Parathyroid adenoma (tissue), 2 donors: ENCODE results near the gene EDNRA.

Experiments
- H2AFZ ChIP-seq: fragments of 300-600 bp; sonication (generic); one replicate; pipeline ENCODE4 v1.7.0; 2017; ENCODE audit warnings: antibody characterized with exemption, mild to moderate bottlenecking
- H3K27ac ChIP-seq: fragments of 300-600 bp; sonication (generic); one replicate; pipeline ENCODE4 v1.7.0; 2017
- H3K27me3 ChIP-seq: fragments of 300-600 bp; sonication (generic); one replicate; pipeline ENCODE4 v1.7.0; 2017; ENCODE audit warnings: low read length; ENCODE audit not compliant: control insufficient read depth, insufficient read depth
- H3K36me3 ChIP-seq: fragments of 300-600 bp; sonication (generic); one replicate; pipeline ENCODE4 v1.7.0; 2017; ENCODE audit warnings: low read length; ENCODE audit not compliant: control insufficient read depth, insufficient read depth
- H3K4me1 ChIP-seq: fragments of 300-600 bp; sonication (generic); one replicate; pipeline ENCODE4 v1.7.0; 2017; ENCODE audit warnings: control low read depth
- H3K4me2 ChIP-seq: fragments of 300-600 bp; sonication (generic); one replicate; pipeline ENCODE4 v1.7.0; 2017; ENCODE audit warnings: low read length
- H3K4me3 ChIP-seq: fragments of 300-600 bp; sonication (generic); one replicate; pipeline ENCODE4 v1.7.0; 2017; ENCODE audit warnings: low read depth, low read length
- H3K79me2 ChIP-seq: fragments of 300-600 bp; sonication (generic); one replicate; pipeline ENCODE4 v1.7.0; 2017; ENCODE audit warnings: control low read depth
- H3K9ac ChIP-seq: fragments of 300-600 bp; sonication (generic); one replicate; pipeline ENCODE4 v1.7.0; 2017; ENCODE audit warnings: mild to moderate bottlenecking
- H3K9me3 ChIP-seq: fragments of 300-600 bp; sonication (generic); one replicate; pipeline ENCODE4 v1.7.0; 2017; ENCODE audit warnings: low read length; ENCODE audit not compliant: control insufficient read depth
- CTCF ChIP-seq: fragments of 300-600 bp; sonication (generic); IDR thresholded peaks from one replicate; pipeline ENCODE4 v1.7.0; 2017; ENCODE audit warnings: antibody characterized with exemption, mild to moderate bottlenecking
- donor health status: primary hyperparathyroidism.

The EDNRA gene

GRCh38 chr4:147547314-147548056 is 66.6 kb downstream of the EDNRA start:
- Histone ChIP-seq H3K36me3 (no peaks in the 10 kb centered on the region), H3K4me3 (no peak overlapping the region), H2AFZ (no peak overlapping the region), H3K27me3 (no peaks in the 10 kb centered on the region), H3K4me1 (no peaks in the 10 kb centered on the region), H3K4me2 (no peak overlapping the region), H3K79me2 (no peaks in the 10 kb centered on the region), H3K27ac (no peak overlapping the region), H3K9me3 (no peaks in the 10 kb centered on the region), H3K9ac (no peak overlapping the region)
- no peak for TF ChIP-seq CTCF

- Histone ChIP-seq H3K79me2 (no peaks in the 10 kb centered on the region), H3K4me2 (no peak overlapping the region), H3K9me3 (no peaks in the 10 kb centered on the region), H3K4me1 (no peaks in the 10 kb centered on the region), H3K36me3 (no peaks in the 10 kb centered on the region), H3K4me3 (no peak overlapping the region), H3K9ac (no peak overlapping the region), H3K27me3 (no peaks in the 10 kb centered on the region), H2AFZ (no peak overlapping the region), H3K27ac (no peak overlapping the region)
- TF ChIP-seq CTCF: no peak
These were observed 67.4 kb downstream of the EDNRA start for GRCh38 chr4:147548256-147548655.

GRCh38 chr4:147550626-147551246 is 69.8 kb downstream of the EDNRA start:
- Histone ChIP-seq H3K27ac (no peak overlapping the region), H3K9ac (no peak overlapping the region), H2AFZ (no peak overlapping the region), H3K36me3 (no peaks in the 10 kb centered on the region), H3K79me2 (no peaks in the 10 kb centered on the region), H3K27me3 (no peaks in the 10 kb centered on the region), H3K4me3 (no peak overlapping the region), H3K4me2 (no peak overlapping the region), H3K9me3 (no peaks in the 10 kb centered on the region), H3K4me1 (no peaks in the 10 kb centered on the region)
- no peak for TF ChIP-seq CTCF

GRCh38 chr4:147560625-147561024 is 79.7 kb downstream of the EDNRA start:
- Histone ChIP-seq H3K36me3 (no peaks in the 10 kb centered on the region), H3K9ac (no peak overlapping the region), H2AFZ (no peak overlapping the region), H3K79me2 (no peaks in the 10 kb centered on the region), H3K9me3 (no peaks in the 10 kb centered on the region), H3K27ac (no peak overlapping the region), H3K4me3 (no peak overlapping the region), H3K4me1 (no peaks in the 10 kb centered on the region), H3K27me3 (no peaks in the 10 kb centered on the region), H3K4me2 (no peak overlapping the region)
- no peak for TF ChIP-seq CTCF

- no peak overlapping the region for H3K27ac ChIP-seq
- H3K79me2 ChIP-seq: no peaks in the 10 kb centered on the region
- H2AFZ ChIP-seq: no peak overlapping the region
- no peaks in the 10 kb centered on the region for H3K36me3 ChIP-seq
- no peak for TF ChIP-seq CTCF
- no peak overlapping the region for H3K4me3 ChIP-seq
- no peaks in the 10 kb centered on the region for H3K9me3 ChIP-seq
- no peak overlapping the region for H3K9ac ChIP-seq
- no peak overlapping the region for H3K4me2 ChIP-seq
- no peaks in the 10 kb centered on the region for H3K27me3 ChIP-seq
- H3K4me1 ChIP-seq: no peaks in the 10 kb centered on the region
These were observed 85.9 kb downstream of the EDNRA start for GRCh38 chr4:147566762-147567161.
